SK-N-SH treated with all-trans-retinoic acid at 6 μM for 48 hours (cell line): ENCODE data around the gene RTP5.

ENCODE experiments used
- ESRRG ChIP-seq: fragments of 250-450 bp; sonication (Bioruptor Pico); IDR thresholded peaks from 2 replicates; pipeline ENCODE4 v1.6.1; 2021; ENCODE audit warnings: mild to moderate bottlenecking
- PPARA ChIP-seq: fragments of 250-450 bp; sonication (Bioruptor Pico); IDR thresholded peaks from 2 replicates; pipeline ENCODE4 v1.5.0; 2020; ENCODE audit warnings: mild to moderate bottlenecking, borderline replicate concordance
- RARB ChIP-seq: fragments of 250-450 bp; sonication (Bioruptor Pico); IDR thresholded peaks from 2 replicates; pipeline ENCODE4 v1.8.0; 2021; ENCODE audit warnings: mild to moderate bottlenecking, moderate library complexity
- TCF4 ChIP-seq: fragments of 250-450 bp; sonication (Bioruptor Pico); IDR thresholded peaks from 2 replicates; pipeline ENCODE4 v1.8.0; 2021; ENCODE audit warnings: mild to moderate bottlenecking, moderate library complexity, borderline replicate concordance
- ZC3H10 ChIP-seq: fragments of 250-450 bp; sonication (Bioruptor Pico); IDR thresholded peaks from 2 replicates; pipeline ENCODE4 v1.5.1; 2021; ENCODE audit warnings: mild to moderate bottlenecking, moderate library complexity
- ZFP3 ChIP-seq: fragments of 250-450 bp; sonication (Bioruptor Pico); IDR thresholded peaks from 2 replicates; pipeline ENCODE4 v1.5.0; 2020; ENCODE audit warnings: mild to moderate bottlenecking, moderate library complexity
- TF ChIP-seq, protein P1 (sequence below): fragments of 250-450 bp; sonication (Bioruptor Pico); IDR thresholded peaks from 2 replicates; pipeline ENCODE4 v1.8.0; 2020; ENCODE audit warnings: mild to moderate bottlenecking, moderate library complexity, borderline replicate concordance
- TF ChIP-seq, protein P2 (sequence below): fragments of 250-450 bp; sonication (Bioruptor Pico); IDR thresholded peaks from 2 replicates; pipeline ENCODE4 v1.5.1; 2020; ENCODE audit warnings: low read depth, mild to moderate bottlenecking, moderate library complexity

DNA sequence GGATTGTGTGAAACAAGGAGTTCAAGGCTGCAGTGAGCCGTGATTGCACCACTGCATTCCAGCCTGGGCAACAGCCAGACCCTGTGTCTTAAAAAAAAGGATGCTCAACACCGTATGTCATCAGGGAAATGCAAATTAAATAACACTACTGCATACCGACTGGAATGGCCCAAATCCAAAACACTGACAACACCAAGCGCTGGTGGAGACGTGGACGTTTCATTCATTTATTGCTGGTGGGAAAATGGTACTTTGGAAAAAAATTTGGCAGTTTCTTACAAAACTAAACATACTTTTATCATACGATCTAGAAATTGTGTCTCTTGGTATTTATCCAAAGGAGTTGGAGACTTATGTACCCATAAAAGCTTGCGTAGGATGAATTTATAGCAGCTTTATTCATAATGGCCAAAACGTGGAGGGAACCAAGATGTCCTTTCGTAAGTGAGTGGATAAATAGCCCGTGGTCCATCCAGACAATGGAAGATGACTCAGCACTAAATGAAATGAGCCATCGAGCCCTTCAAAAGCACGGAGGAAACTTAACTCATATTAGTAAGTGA, 36.3 kb upstream of the RTP5 start:
- TF ChIP-seq, protein P1, sequence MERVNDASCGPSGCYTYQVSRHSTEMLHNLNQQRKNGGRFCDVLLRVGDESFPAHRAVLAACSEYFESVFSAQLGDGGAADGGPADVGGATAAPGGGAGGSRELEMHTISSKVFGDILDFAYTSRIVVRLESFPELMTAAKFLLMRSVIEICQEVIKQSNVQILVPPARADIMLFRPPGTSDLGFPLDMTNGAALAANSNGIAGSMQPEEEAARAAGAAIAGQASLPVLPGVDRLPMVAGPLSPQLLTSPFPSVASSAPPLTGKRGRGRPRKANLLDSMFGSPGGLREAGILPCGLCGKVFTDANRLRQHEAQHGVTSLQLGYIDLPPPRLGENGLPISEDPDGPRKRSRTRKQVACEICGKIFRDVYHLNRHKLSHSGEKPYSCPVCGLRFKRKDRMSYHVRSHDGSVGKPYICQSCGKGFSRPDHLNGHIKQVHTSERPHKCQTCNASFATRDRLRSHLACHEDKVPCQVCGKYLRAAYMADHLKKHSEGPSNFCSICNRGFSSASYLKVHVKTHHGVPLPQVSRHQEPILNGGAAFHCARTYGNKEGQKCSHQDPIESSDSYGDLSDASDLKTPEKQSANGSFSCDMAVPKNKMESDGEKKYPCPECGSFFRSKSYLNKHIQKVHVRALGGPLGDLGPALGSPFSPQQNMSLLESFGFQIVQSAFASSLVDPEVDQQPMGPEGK (CRISPR knock-in tag), result no peak
- TF ChIP-seq, protein P2, sequence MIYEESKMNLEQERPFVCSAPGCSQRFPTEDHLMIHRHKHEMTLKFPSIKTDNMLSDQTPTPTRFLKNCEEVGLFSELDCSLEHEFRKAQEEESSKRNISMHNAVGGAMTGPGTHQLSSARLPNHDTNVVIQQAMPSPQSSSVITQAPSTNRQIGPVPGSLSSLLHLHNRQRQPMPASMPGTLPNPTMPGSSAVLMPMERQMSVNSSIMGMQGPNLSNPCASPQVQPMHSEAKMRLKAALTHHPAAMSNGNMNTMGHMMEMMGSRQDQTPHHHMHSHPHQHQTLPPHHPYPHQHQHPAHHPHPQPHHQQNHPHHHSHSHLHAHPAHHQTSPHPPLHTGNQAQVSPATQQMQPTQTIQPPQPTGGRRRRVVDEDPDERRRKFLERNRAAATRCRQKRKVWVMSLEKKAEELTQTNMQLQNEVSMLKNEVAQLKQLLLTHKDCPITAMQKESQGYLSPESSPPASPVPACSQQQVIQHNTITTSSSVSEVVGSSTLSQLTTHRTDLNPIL, result no peak
- no peak for TF ChIP-seq PPARA (CRISPR knock-in tag)
- TF ChIP-seq TCF4, result no peak
- no peak for TF ChIP-seq ESRRG
- TF ChIP-seq ZC3H10 (CRISPR knock-in tag), result no peak
- no peak for TF ChIP-seq ZFP3 (CRISPR knock-in tag)
- TF ChIP-seq RARB (CRISPR knock-in tag), result no peak
